ENCODE results near the gene FBN1. TPM values are rescaled to one million over a fixed set of nuclear protein-coding genes. Genes with fewer than 3 reads are reported as not detected.

FBN1 gene
- total RNA-seq, 4 donors from 2014 or later = 3.9 to 87.0 (median 23.4) TPM

DNA sequence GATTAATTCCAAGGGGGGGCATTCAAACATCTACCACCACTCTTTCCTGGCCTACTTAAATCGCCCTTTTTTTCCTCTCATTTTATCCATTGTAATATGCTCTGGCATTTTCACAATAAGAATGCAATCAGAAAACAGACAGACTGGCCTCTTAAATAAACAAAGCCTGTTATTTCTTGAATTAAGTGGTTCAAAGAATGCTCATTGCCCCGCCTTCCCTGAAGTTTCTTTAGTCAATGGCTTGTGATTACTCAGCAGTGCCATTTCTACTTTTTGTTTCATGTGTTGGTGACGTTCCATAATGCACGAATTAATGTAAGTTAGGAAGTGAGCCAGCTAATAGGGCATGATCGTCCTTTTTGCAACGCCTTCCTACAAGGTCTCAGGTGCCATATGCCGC lies 68.0 kb downstream of the FBN1 start:
- H3K9me3 ChIP-seq = no peaks in the 10 kb centered on the region
- 35 to 48% methylated on average over 7 of the region's 7 CpGs for WGBS, 2 donors
- intact Hi-C loops (cut with DNase I) = no loop called here
- no peak overlapping the region for H3K4me3 ChIP-seq
- no peak for TF ChIP-seq CTCF (IDR thresholded peaks at IDR 0.05)
- TF ChIP-seq POLR2A (IDR thresholded peaks at IDR 0.05) = no peak
- peaks cover 0 to 7% (median 0%) of the 10 kb centered on the region in 3 donors for H3K36me3 ChIP-seq
- no peak for DNase-seq
- H3K27me3 ChIP-seq = peaks cover 0 to 20% (median 0%) of the 10 kb centered on the region in 4 donors
- H3K4me1 ChIP-seq = peaks cover 0 to 20% (median 18%) of the 10 kb centered on the region in 3 donors
- no peak overlapping the region for H3K27ac ChIP-seq

DNA sequence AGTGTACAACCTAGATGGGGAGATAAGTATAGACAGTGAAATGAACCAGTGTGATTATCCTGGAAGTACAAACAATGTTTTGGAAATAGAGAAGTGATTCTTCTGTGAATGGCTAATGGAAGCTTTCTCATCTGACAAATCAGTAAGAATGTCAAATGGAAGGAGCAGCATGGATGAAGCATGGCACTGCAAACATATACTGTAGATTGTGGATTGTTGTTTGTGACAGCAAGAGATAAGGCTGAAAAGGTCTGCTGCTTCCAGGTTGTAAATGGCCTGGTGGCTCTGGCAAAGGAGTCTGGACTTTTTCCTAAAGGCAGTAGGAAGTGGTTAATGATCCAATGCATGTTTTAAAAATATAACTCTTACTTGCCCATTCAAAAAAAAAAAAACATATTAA lies 71.3 kb downstream of the FBN1 start:
- no peaks in the 10 kb centered on the region for H3K9me3 ChIP-seq
- no peaks in the 10 kb centered on the region for H3K27me3 ChIP-seq
- TF ChIP-seq CTCF (IDR thresholded peaks at IDR 0.05) = no peak
- no peak for TF ChIP-seq POLR2A (IDR thresholded peaks at IDR 0.05)
- intact Hi-C loops (cut with DNase I) = no loop called here
- peaks cover 0 to 14% (median 9%) of the 10 kb centered on the region in 3 donors for H3K4me1 ChIP-seq
- no peak overlapping the region for H3K4me3 ChIP-seq
- DNase-seq = no peak
- no peak overlapping the region for H3K27ac ChIP-seq
- H3K36me3 ChIP-seq = peaks cover 0 to 7% (median 0%) of the 10 kb centered on the region in 3 donors

DNA sequence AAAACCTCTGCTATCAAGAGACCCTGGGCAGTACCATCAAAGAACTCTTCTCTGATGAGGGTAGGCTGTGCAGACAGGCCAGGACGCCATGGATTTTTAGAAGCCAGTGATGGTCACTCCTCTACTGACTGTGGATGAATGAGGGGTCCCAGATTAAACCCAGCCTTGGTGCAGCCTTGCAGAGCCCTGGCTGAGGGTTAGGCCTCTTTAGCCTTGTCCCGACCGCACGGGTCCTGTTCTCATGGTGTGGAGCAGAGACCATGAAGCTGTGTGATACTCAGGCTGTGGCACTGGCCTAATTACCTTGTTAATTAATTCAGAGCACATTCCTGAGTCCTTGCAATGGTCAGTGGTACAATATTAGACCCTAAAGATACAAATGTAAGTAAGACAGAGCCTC lies 71.7 kb downstream of the FBN1 start:
- TF ChIP-seq POLR2A (IDR thresholded peaks at IDR 0.05) = no peak
- TF ChIP-seq CTCF (IDR thresholded peaks at IDR 0.05) = no peak
- Histone ChIP-seq H3K36me3 (peaks cover 0 to 7% (median 0%) of the 10 kb centered on the region in 3 donors), H3K27me3 (no peaks in the 10 kb centered on the region), H3K4me3 (no peak overlapping the region), H3K27ac (no peak overlapping the region), H3K9me3 (no peaks in the 10 kb centered on the region), H3K4me1 (peaks cover 0 to 14% (median 9%) of the 10 kb centered on the region in 3 donors)
- DNase-seq = no peak
- WGBS, 2 donors = 97% methylated on average over 4 of the region's 4 CpGs; no CpG with 5 or more reads in 1 of the 2 donors
- intact Hi-C loops (cut with DNase I) = no loop called here

DNA sequence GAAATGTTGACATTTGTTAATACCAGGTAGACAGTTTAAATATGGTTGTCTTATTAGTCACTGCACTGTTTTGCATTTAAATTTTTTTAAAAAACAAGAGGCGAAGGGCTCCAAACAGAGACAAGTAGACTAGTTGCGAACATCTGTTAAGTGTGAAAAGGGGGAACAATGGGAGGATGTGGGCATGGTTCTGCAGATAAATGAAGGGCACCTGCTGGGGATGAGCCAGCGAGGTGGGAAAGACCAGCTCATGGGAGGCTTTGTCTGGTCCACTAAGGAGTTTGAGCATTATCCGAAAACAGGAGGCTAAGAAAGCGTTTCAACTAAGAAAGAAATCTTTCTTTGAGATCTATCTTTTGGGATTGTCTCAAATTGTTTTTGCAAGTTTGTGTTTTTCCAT lies 72.7 kb downstream of the FBN1 start:
- no peaks in the 10 kb centered on the region for H3K27me3 ChIP-seq
- intact Hi-C loops (cut with DNase I) = no loop called here
- no peak overlapping the region for H3K4me3 ChIP-seq
- H3K9me3 ChIP-seq = no peaks in the 10 kb centered on the region
- WGBS, 2 donors = 89 to 93% methylated on average over 5 of the region's 5 CpGs
- peaks cover 0 to 12% (median 8%) of the 10 kb centered on the region in 3 donors for H3K4me1 ChIP-seq
- TF ChIP-seq POLR2A (IDR thresholded peaks at IDR 0.05) (no peak), CTCF (IDR thresholded peaks at IDR 0.05) (no peak)
- peaks cover 0 to 7% (median 0%) of the 10 kb centered on the region in 3 donors for H3K36me3 ChIP-seq
- DNase-seq = no peak
- no peak overlapping the region for H3K27ac ChIP-seq

DNA sequence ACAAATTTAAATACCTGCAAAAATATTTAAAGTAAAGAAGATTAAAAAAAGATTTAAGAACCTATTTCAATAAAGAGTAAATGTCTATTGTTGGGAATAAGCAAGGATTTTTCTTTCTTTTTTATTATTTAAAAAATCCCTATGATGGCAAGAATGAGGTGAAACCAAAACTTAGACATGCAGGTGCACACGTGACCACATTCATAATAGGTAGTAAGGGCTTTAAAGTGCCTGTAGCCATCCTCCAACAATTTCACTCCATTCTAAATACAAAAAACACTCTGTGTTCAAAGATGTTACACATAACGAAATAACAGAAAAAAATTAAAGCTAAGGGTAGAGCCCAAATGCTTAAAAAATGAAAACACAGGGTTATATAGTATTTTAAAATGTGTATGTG lies 74.0 kb downstream of the FBN1 start:
- 81 to 83% methylated on average over 2 of the region's 2 CpGs for WGBS, 2 donors
- no peak for DNase-seq
- Histone ChIP-seq H3K9me3 (no peaks in the 10 kb centered on the region), H3K27ac (no peak overlapping the region), H3K4me3 (no peak overlapping the region), H3K27me3 (peaks cover 0 to 5% (median 0%) of the 10 kb centered on the region in 4 donors), H3K4me1 (peaks cover 0 to 5% (median 5%) of the 10 kb centered on the region in 3 donors), H3K36me3 (peaks cover 0 to 7% (median 0%) of the 10 kb centered on the region in 3 donors)
- intact Hi-C loops (cut with DNase I) = no loop called here
- TF ChIP-seq CTCF (IDR thresholded peaks at IDR 0.05) (no peak), POLR2A (IDR thresholded peaks at IDR 0.05) (no peak)

All from esophagus squamous epithelium (tissue), 5 donors.